ENCODE data around the gene SCAF4.
A peak's percentile ranks its signal among the peaks of the same experiment; 100 is the strongest.

The SCAF4 gene

GRCh38 chr21:31777857-31778256, 45.9 kb upstream of the SCAF4 start:
- no peak overlapping the region for H3K9ac ChIP-seq (ENCODE audit: low read length)
- H3K27ac ChIP-seq (ENCODE audit: low read length), result no peak overlapping the region
- no peaks in the 10 kb centered on the region for H3K36me3 ChIP-seq (replicated peaks; ENCODE audit: low read depth, low read length)
- H3K27me3 ChIP-seq (ENCODE audit: low read depth, low read length), result no peaks in the 10 kb centered on the region
- H2AFZ ChIP-seq (ENCODE audit: low read depth, low read length), result no peak overlapping the region
- no peaks in the 10 kb centered on the region for H3K9me3 ChIP-seq (ENCODE audit: insufficient read depth, low read length)
- H3K79me2 ChIP-seq (ENCODE audit: low read length), result no peaks in the 10 kb centered on the region
- no peak overlapping the region for H3K4me2 ChIP-seq (ENCODE audit: low read length)
- TF ChIP-seq CTCF (IDR thresholded peaks at IDR 0.05; ENCODE audit: low read depth, low read length) (no peak), EZH2phosphoT487 (IDR thresholded peaks at IDR 0.05; ENCODE audit: low read depth) (no peak)
- no peak overlapping the region for H3K4me3 ChIP-seq (ENCODE audit: low read length)
- H4K20me1 ChIP-seq (ENCODE audit: insufficient read depth, low read length), result no peaks in the 10 kb centered on the region
- H3K4me1 ChIP-seq (ENCODE audit: low read length), result peaks cover 7% of the 10 kb centered on the region

GRCh38 chr21:31774031-31774430, 42.1 kb upstream of the SCAF4 start:
- no peak overlapping the region for H3K4me3 ChIP-seq (ENCODE audit: low read length)
- no peak overlapping the region for H3K9ac ChIP-seq (ENCODE audit: low read length)
- no peak overlapping the region for H3K27ac ChIP-seq (ENCODE audit: low read length)
- TF ChIP-seq EZH2phosphoT487 (IDR thresholded peaks at IDR 0.05; ENCODE audit: low read depth), result no peak
- TF ChIP-seq CTCF (IDR thresholded peaks at IDR 0.05; ENCODE audit: low read depth, low read length), result no peak
- H3K79me2 ChIP-seq (ENCODE audit: low read length), result no peaks in the 10 kb centered on the region
- H3K36me3 ChIP-seq (replicated peaks; ENCODE audit: low read depth, low read length), result no peaks in the 10 kb centered on the region
- H3K4me2 ChIP-seq (ENCODE audit: low read length), result no peak overlapping the region
- no peaks in the 10 kb centered on the region for H3K27me3 ChIP-seq (ENCODE audit: low read depth, low read length)
- no peaks in the 10 kb centered on the region for H4K20me1 ChIP-seq (ENCODE audit: insufficient read depth, low read length)
- H2AFZ ChIP-seq (ENCODE audit: low read depth, low read length), result no peak overlapping the region
- H3K9me3 ChIP-seq (ENCODE audit: insufficient read depth, low read length), result no peaks in the 10 kb centered on the region
- peaks cover 17% of the 10 kb centered on the region for H3K4me1 ChIP-seq (ENCODE audit: low read length)

- peak overlapping the region; percentile 11 for H3K4me3 ChIP-seq (ENCODE audit: low read length)
- TF ChIP-seq CTCF (IDR thresholded peaks at IDR 0.05; ENCODE audit: low read depth, low read length) (no peak), EZH2phosphoT487 (IDR thresholded peaks at IDR 0.05; ENCODE audit: low read depth) (no peak)
- peak overlapping the region; percentile 54 for H3K4me2 ChIP-seq (ENCODE audit: low read length)
- peaks cover 17% of the 10 kb centered on the region for H3K4me1 ChIP-seq (ENCODE audit: low read length)
- no peaks in the 10 kb centered on the region for H4K20me1 ChIP-seq (ENCODE audit: insufficient read depth, low read length)
- no peaks in the 10 kb centered on the region for H3K27me3 ChIP-seq (ENCODE audit: low read depth, low read length)
- no peaks in the 10 kb centered on the region for H3K9me3 ChIP-seq (ENCODE audit: insufficient read depth, low read length)
- H3K27ac ChIP-seq (ENCODE audit: low read length), result peak overlapping the region; percentile 71
- H3K36me3 ChIP-seq (replicated peaks; ENCODE audit: low read depth, low read length), result no peaks in the 10 kb centered on the region
- H3K9ac ChIP-seq (ENCODE audit: low read length), result no peak overlapping the region
- H3K79me2 ChIP-seq (ENCODE audit: low read length), result no peaks in the 10 kb centered on the region
- no peak overlapping the region for H2AFZ ChIP-seq (ENCODE audit: low read depth, low read length)
Observed at GRCh38 chr21:31772674-31773555, 41.0 kb upstream of the SCAF4 start.

- TF ChIP-seq EZH2phosphoT487 (IDR thresholded peaks at IDR 0.05; ENCODE audit: low read depth) (no peak), CTCF (IDR thresholded peaks at IDR 0.05; ENCODE audit: low read depth, low read length) (no peak)
- Histone ChIP-seq H3K4me3 (ENCODE audit: low read length) (no peak overlapping the region), H3K4me1 (ENCODE audit: low read length) (peaks cover 23% of the 10 kb centered on the region), H2AFZ (ENCODE audit: low read depth, low read length) (no peak overlapping the region), H3K27ac (ENCODE audit: low read length) (no peak overlapping the region), H3K79me2 (ENCODE audit: low read length) (no peaks in the 10 kb centered on the region), H4K20me1 (ENCODE audit: insufficient read depth, low read length) (no peaks in the 10 kb centered on the region), H3K9me3 (ENCODE audit: insufficient read depth, low read length) (no peaks in the 10 kb centered on the region), H3K36me3 (replicated peaks; ENCODE audit: low read depth, low read length) (no peaks in the 10 kb centered on the region), H3K4me2 (ENCODE audit: low read length) (no peak overlapping the region), H3K27me3 (ENCODE audit: low read depth, low read length) (no peaks in the 10 kb centered on the region), H3K9ac (ENCODE audit: low read length) (no peak overlapping the region)
Observed at GRCh38 chr21:31771685-31772084, 39.8 kb upstream of the SCAF4 start.

Measured in OCI-LY3 (cell line).